Duodenal mucosa (tissue), 2 donors: ENCODE results near the gene GGT1.

Experiments used
- H3K27ac ChIP-seq: one replicate; pipeline ENCODE4 v1.7.0; 2013; ENCODE audit warnings: low read depth, low read length
- H3K27me3 ChIP-seq, 2 donors: one replicate each; pipeline ENCODE4 v1.7.0; 2013; ENCODE audit warnings: low read length in 2 of 2, control low read depth in 1 of 2; ENCODE audit not compliant: insufficient read depth in 2 of 2, control insufficient read depth in 1 of 2
- H3K36me3 ChIP-seq, 2 donors: one replicate each; pipeline ENCODE4 v1.7.0; 2013; ENCODE audit warnings: low read length in 2 of 2, control low read depth in 1 of 2; ENCODE audit not compliant: insufficient read depth in 2 of 2, control insufficient read depth in 1 of 2
- H3K4me1 ChIP-seq, 2 donors: one replicate each; pipeline ENCODE4 v1.7.0; 2013; ENCODE audit warnings: low read length in 2 of 2, control low read depth in 1 of 2; ENCODE audit not compliant: insufficient read depth in 2 of 2, control insufficient read depth in 1 of 2
- H3K4me3 ChIP-seq, 2 donors: one replicate each; pipeline ENCODE4 v1.7.0; 2013; ENCODE audit warnings: low read length in 2 of 2, low read depth in 1 of 2
- H3K9ac ChIP-seq, 2 donors: one replicate each; pipeline ENCODE4 v1.7.0; 2013; ENCODE audit warnings: low read length in 2 of 2, low read depth in 1 of 2
- H3K9me3 ChIP-seq, 2 donors: one replicate each; pipeline ENCODE4 v1.7.0; 2013; ENCODE audit warnings: low read length in 2 of 2, control low read depth in 1 of 2; ENCODE audit not compliant: control insufficient read depth in 1 of 2

GGT1 gene

DNA sequence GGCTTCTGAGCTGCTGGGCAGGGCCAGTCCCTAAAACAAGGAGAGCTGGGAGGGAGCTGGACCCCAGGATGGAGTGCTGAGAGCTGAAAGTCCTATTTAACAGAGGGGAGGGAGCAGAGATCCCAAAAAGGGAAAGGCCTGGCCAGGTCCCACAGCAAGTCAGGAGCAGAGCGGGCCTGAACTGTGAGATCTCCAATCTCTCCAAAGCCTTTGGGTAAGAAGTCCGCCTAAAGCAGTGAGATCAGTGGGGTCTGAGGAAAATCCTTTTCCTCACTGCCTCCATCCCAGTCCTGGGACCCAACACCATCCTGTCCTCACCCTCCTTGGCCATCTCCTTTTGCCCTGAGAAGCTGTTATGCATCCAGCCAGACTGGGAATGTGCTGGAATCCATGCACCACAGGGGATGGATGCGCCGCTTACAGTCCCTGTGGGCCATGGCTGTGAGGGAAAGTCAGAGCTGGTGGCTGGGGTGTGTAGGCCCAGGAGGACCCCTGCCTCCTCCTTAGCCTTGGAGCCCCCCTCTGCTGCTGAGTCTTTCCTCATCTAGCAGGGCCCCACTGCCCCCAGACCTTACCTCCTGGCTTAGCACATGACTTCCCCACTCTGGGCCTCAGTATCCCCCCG, 18.7 kb upstream of the GGT1 start:
- H3K9ac ChIP-seq: peak overlapping the region in 1 of 2 donors; percentile 8
- H3K27ac ChIP-seq: no peak overlapping the region
- no peaks in the 10 kb centered on the region for H3K27me3 ChIP-seq
- no peaks in the 10 kb centered on the region for H3K9me3 ChIP-seq
- no peak overlapping the region for H3K4me3 ChIP-seq
- H3K36me3 ChIP-seq: peaks cover 0 to 22% of the 10 kb centered on the region in 2 donors
- peaks cover 20 to 31% of the 10 kb centered on the region in 2 donors for H3K4me1 ChIP-seq

DNA sequence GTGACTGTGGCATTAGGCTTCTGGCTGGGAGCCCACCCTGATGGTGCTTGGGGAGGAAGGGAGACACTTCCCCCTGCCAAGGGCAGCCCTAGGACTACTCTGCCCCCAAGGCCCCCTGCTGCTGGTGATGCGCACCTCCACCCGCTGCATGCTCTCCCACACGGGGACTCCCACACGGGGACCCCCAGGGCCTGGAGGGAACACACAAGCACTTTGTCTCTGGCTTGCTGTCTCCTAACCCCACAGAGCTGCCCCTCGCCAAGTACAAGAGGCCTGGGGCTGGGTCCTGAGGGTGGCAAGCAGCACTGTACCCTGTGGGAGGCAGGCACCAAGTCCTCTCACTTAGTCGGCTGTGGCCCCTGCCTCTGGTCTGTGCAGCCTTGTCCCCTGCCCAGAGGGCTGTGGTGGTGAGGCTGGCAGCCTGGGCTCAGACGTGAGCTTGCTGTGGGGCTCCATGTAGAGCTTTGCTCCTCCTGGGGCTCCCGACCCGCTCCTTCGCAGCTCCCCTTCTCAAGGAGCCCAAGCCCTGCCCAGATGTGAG, 18.1 kb upstream of the GGT1 start:
- Histone ChIP-seq H3K27me3 (no peaks in the 10 kb centered on the region), H3K27ac (no peak overlapping the region), H3K4me3 (no peak overlapping the region), H3K4me1 (peaks cover 18 to 27% of the 10 kb centered on the region in 2 donors), H3K9ac (no peak overlapping the region), H3K36me3 (peaks cover 0 to 22% of the 10 kb centered on the region in 2 donors), H3K9me3 (no peaks in the 10 kb centered on the region)

DNA sequence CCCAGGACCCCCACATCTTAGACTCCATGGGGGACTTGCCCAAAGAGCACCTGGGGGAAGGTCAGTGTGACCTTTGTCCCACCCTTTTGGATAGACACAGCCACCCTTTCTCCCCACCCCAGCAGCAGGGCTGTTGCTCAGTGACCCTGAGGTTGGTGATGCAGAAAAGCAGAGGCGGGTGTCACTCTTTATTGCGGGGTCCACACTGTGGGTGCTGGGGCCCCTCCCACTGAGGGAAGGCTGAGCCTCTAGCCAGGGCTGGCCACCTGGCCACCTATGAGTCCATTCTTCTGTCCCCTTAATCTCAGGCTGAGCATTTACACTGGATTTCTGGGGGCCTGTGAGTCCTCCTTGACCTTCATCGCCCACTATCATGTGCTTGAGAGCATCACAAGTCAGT, 17.5 kb upstream of the GGT1 start:
- Histone ChIP-seq H3K9ac (no peak overlapping the region), H3K4me1 (peaks cover 18 to 22% of the 10 kb centered on the region in 2 donors), H3K4me3 (no peak overlapping the region), H3K27me3 (no peaks in the 10 kb centered on the region), H3K36me3 (peaks cover 0 to 22% of the 10 kb centered on the region in 2 donors), H3K27ac (no peak overlapping the region), H3K9me3 (no peaks in the 10 kb centered on the region)

DNA sequence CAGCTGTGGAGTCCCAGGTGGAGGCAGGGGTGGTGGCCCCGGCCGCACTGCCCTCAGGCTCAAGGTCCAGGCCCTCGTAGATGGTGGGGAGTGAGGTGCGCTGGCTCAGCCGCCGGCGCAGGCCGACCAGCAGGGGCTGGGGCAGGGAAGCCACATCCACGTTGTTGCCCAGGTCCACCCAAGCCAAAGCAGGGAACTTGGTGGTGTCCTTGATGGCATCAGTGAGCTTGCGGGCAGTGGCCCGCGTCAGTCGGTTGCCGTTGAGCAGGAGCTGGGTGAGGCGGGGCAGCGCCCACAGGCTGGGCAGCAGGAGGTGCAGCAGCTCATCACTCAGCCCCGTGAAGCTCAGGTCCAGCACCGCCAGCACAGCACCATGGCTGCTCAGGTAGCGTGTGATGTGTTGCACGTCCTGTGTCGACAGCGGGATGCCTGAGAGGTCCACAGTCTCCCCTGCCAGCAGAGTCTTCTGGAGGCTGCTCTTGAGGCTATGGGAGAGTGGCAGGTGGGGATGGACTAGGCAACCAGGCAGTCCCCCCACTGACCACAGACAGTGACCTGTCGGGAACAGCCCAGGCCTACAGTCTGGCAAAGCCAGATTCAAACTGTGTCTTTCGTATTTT, 17.0 kb upstream of the GGT1 start:
- peaks cover 18 to 19% of the 10 kb centered on the region in 2 donors for H3K4me1 ChIP-seq
- H3K27me3 ChIP-seq: no peaks in the 10 kb centered on the region
- no peak overlapping the region for H3K4me3 ChIP-seq
- no peak overlapping the region for H3K27ac ChIP-seq
- no peak overlapping the region for H3K9ac ChIP-seq
- peaks cover 0 to 22% of the 10 kb centered on the region in 2 donors for H3K36me3 ChIP-seq
- H3K9me3 ChIP-seq: no peaks in the 10 kb centered on the region

DNA sequence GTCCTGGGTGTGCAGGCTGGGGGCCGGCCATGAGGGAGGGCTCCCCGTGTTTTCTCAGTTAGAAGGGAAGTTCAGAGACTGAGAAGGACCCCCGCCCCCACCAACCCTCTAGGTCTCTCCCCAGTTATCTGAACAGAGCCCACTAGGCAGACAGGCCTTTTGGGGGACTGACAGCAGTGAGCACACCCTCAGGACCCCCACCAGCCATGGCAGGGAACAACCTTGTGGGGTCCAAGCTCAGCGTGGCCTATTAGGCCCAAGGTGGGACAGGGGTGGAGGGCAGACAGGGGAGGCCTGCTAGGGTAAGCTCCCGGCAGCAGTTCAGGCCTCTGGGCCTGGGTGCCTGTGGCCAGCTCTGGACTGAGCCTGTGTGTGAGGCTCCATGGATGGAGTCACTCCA, 15.7 kb upstream of the GGT1 start:
- Histone ChIP-seq H3K9ac (no peak overlapping the region), H3K36me3 (peaks cover 0 to 22% of the 10 kb centered on the region in 2 donors), H3K4me1 (peaks cover 18 to 22% of the 10 kb centered on the region in 2 donors), H3K27me3 (no peaks in the 10 kb centered on the region), H3K9me3 (no peaks in the 10 kb centered on the region), H3K27ac (no peak overlapping the region), H3K4me3 (no peak overlapping the region)

DNA sequence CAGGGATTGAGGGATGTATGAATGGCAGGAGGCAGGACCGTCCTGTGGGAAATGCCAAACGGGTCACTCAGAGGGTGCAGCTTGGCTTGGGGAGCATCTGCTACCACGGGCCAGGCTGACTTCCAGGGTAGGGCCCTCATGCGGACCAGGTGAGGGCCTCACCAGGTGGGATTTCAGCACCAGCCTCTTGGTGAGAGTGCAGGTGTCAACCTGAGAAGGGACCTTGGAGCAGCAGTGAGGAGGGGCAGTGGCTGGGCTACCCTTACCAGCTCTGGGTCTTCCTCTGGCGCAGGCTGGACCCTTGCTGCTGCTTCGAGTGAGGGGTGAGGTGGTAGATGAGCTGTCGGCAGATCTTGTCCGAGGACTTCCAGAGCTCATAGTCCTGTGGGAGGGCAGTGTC, 15.0 kb upstream of the GGT1 start:
- no peak overlapping the region for H3K4me3 ChIP-seq

DNA sequence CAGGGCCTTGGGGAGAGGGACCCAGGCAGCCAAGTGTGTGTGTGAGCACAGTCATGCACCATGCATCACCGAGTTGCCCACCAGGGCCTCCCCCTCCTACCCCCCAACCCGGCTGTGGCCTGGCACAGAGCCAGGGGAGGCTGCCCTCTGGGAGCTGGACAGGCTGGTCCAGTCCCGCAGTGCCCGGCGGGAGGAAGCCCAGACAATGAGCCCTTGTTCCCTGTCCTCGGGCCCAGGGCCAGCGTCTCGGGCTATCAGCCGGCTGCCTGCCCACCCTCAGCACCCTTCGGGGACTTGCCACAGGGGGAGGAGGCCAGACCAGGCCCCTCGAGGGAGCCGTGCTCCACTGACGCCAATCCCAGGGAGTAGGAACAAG, 14.6 kb upstream of the GGT1 start:
- Histone ChIP-seq H3K4me3 (no peak overlapping the region), H3K4me1 (peaks cover 13 to 23% of the 10 kb centered on the region in 2 donors), H3K9ac (no peak overlapping the region), H3K27ac (no peak overlapping the region), H3K9me3 (no peaks in the 10 kb centered on the region), H3K27me3 (no peaks in the 10 kb centered on the region), H3K36me3 (peaks cover 0 to 22% of the 10 kb centered on the region in 2 donors)

More for the DNA sequence above, 15.0 kb upstream of the GGT1 start:
- no peak overlapping the region for H3K27ac ChIP-seq
- H3K36me3 ChIP-seq: peaks cover 0 to 22% of the 10 kb centered on the region in 2 donors
- H3K9me3 ChIP-seq: no peaks in the 10 kb centered on the region
- peaks cover 17 to 23% of the 10 kb centered on the region in 2 donors for H3K4me1 ChIP-seq
- no peaks in the 10 kb centered on the region for H3K27me3 ChIP-seq
- no peak overlapping the region for H3K9ac ChIP-seq

DNA sequence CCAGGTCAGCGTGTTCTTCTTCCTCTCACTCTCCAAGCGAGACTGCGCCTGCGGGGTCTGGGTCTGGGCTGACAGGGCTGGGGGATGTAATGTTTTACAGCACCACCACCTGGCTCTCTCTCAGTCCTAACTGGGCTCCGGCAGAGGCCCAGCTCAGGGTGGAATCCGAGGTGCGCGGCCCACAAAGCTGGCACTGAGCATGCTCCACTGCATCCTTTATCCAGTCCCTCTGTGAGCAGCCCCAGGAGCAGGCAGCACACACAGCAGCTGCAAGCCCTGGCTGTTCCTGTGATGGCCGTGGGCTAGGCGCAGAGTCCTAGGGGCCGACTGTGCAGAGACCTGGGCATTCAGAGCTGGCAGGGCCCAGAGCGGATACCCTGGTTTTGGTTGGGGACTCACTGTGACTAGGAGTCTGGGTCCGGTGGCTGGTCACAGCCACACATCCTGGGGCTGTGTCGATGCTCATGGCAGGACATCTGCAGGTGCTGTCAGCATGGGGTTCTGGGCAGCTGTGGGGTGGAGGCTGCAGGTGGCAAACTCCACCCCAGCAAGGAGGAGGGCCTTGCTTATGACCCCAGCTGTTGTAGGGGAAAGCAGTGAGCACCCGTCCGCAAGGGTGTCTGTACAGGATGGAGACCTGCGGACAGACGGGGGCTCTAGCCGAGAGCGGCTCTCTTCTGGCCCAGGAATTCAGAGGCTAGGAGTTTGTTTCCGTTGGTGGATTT, 14.1 kb upstream of the GGT1 start:
- Histone ChIP-seq H3K27me3 (no peaks in the 10 kb centered on the region), H3K9me3 (no peaks in the 10 kb centered on the region), H3K36me3 (peaks cover 0 to 22% of the 10 kb centered on the region in 2 donors), H3K4me3 (no peak overlapping the region), H3K4me1 (peaks cover 11 to 23% of the 10 kb centered on the region in 2 donors), H3K27ac (no peak overlapping the region), H3K9ac (no peak overlapping the region)

DNA sequence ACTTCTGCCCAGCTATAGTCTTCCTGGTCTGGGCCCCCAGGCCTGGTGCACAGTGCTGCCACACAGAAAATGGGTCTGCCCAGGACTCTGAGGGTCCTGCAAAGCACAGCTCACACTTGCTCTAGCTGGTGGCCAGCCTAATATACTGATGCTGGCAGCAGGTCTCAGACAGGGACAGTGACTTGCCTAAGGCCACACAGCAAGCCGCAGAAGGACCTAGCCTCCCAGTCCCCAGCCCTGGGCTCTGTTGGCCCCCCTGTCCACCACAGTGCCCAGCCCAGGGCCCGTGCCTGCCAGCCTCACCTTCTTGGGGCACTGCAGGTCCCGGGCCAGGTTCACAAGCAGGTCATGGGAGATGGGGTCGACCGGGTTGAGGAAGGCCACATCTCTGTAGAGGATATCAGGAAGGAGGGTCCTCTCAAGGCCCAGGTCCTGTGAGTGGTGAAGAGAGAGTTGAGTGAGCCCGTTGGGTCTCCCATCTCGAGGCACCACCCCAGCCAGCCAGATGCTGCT, 13.4 kb upstream of the GGT1 start:
- Histone ChIP-seq H3K9me3 (no peaks in the 10 kb centered on the region), H3K9ac (no peak overlapping the region), H3K27ac (no peak overlapping the region), H3K27me3 (no peaks in the 10 kb centered on the region), H3K4me1 (peaks cover 11 to 24% of the 10 kb centered on the region in 2 donors), H3K36me3 (peaks cover 0 to 22% of the 10 kb centered on the region in 2 donors), H3K4me3 (no peak overlapping the region)
